Upper lobe of right lung (tissue), 1 donor: ENCODE data around the gene SLC35D3. TPM values are rescaled to one million over a fixed set of nuclear protein-coding genes. Genes with fewer than 3 reads are reported as not detected.
"Not testable (repeated sequence)": the region's sequence is repeated elsewhere in the genome, so short reads cannot be mapped to it uniquely, and the experiment has no call there.

Source experiments
- ATAC-seq: fragments of 200-7000 bp; cut with Tn5 transposase; one replicate; pipeline ENCODE4 v1.9.1; 2020; ENCODE audit warnings: mild to moderate bottlenecking, moderate library complexity
- DNase-seq: peaks from one replicate; pipeline ENCODE4 v3.0.0-alpha.2; 2020
- H3K27ac ChIP-seq: fragments of 200-600 bp; one replicate; pipeline ENCODE4 v1.8.0; 2022
- H3K27me3 ChIP-seq: fragments of 200-600 bp; one replicate; pipeline ENCODE4 v1.8.0; 2022; ENCODE audit warnings: mild to moderate bottlenecking
- H3K36me3 ChIP-seq: fragments of 200-600 bp; one replicate; pipeline ENCODE4 v1.8.0; 2022
- H3K4me1 ChIP-seq: fragments of 200-600 bp; one replicate; pipeline ENCODE4 v1.8.0; 2022
- H3K4me3 ChIP-seq: fragments of 200-600 bp; one replicate; pipeline ENCODE4 v1.8.0; 2022; ENCODE audit warnings: mild to moderate bottlenecking
- H3K9me3 ChIP-seq: fragments of 200-600 bp; one replicate; pipeline ENCODE4 v1.8.0; 2022
- intact Hi-C: fragments of 100-400 bp; cut with DNase I; formaldehyde crosslinking; loops from one replicate; pipeline ENCODE4 v1.11.0; 2022
- total RNA-seq: library from RNA; stranded (reverse); fragmentation: NEBNext Ultra II Directional; extraction: Animal tissue kit (Norgen Biotek cat#: 25700); gene quantifications from one replicate; pipeline ENCODE4 v1.2.1, GENCODE V29; 2021
- TF ChIP-seq, protein P1 (sequence below): fragments of 200-600 bp; IDR thresholded peaks from one replicate; pipeline ENCODE4 v1.8.0; 2022; ENCODE audit warnings: antibody characterized with exemption
- donor health status: DM: no; HTN: yes; CAD: no; lungs with severe emphysema.

Gene SLC35D3
- total RNA-seq, 1 donor from 2014 or later, result not detected

- TF ChIP-seq, protein P1, sequence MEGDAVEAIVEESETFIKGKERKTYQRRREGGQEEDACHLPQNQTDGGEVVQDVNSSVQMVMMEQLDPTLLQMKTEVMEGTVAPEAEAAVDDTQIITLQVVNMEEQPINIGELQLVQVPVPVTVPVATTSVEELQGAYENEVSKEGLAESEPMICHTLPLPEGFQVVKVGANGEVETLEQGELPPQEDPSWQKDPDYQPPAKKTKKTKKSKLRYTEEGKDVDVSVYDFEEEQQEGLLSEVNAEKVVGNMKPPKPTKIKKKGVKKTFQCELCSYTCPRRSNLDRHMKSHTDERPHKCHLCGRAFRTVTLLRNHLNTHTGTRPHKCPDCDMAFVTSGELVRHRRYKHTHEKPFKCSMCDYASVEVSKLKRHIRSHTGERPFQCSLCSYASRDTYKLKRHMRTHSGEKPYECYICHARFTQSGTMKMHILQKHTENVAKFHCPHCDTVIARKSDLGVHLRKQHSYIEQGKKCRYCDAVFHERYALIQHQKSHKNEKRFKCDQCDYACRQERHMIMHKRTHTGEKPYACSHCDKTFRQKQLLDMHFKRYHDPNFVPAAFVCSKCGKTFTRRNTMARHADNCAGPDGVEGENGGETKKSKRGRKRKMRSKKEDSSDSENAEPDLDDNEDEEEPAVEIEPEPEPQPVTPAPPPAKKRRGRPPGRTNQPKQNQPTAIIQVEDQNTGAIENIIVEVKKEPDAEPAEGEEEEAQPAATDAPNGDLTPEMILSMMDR, result no peak
These were observed 26.2 kb upstream of the SLC35D3 start for GRCh38 chr6:136895901-136896300.

GRCh38 chr6:136897071-136897470 lies 25.0 kb upstream of the SLC35D3 start:
- H3K27ac ChIP-seq, result no peak overlapping the region
- no peaks in the 10 kb centered on the region for H3K36me3 ChIP-seq
- ATAC-seq (no peak), DNase-seq (no peak)
- H3K4me3 ChIP-seq, result no peak overlapping the region
- H3K9me3 ChIP-seq, result no peaks in the 10 kb centered on the region
- no peaks in the 10 kb centered on the region for H3K4me1 ChIP-seq
- intact Hi-C loops, result no loop called here
- TF ChIP-seq, protein P1, result no peak
- no peaks in the 10 kb centered on the region for H3K27me3 ChIP-seq

More at GRCh38 chr6:136895901-136896300, 26.2 kb upstream of the SLC35D3 start:
- Histone ChIP-seq H3K4me3 (no peak overlapping the region), H3K9me3 (no peaks in the 10 kb centered on the region), H3K36me3 (no peaks in the 10 kb centered on the region), H3K27me3 (no peaks in the 10 kb centered on the region), H3K27ac (no peak overlapping the region), H3K4me1 (no peaks in the 10 kb centered on the region)
- ATAC-seq (no peak), DNase-seq (no peak)
- intact Hi-C loops, result no loop called here

DNA sequence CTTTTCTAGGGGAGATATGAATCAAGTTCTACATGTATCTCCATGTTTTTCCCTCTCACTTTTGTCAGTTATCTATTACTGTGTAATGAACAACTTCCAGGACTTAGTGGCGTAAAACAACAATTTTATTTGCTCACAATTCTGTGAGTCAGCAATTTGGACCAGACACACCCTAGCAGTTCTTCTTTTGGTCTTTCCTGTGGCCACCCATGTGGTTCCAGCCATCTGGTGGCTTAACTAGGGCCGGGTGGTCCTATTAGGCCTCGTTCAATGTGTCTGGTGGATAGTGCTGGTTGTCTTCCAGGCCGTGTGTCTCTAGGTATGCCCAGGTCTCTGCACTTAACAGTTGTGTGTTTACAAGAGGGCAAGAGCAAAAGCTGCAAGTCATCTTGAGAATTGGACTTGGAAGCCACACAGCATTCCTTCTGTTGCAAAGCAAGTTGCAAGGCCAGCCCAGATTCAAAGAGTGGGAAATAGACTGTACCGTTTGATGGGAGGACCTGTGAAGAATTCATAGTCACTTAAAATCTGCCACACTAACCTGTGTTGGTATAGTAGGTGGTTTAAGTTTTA lies 20.8 kb upstream of the SLC35D3 start:
- peak; percentile 36 for ATAC-seq
- intact Hi-C loops, result no loop called here
- Histone ChIP-seq H3K27me3 (no peaks in the 10 kb centered on the region), H3K4me3 (no peak overlapping the region), H3K9me3 (no peaks in the 10 kb centered on the region), H3K27ac (no peak overlapping the region), H3K36me3 (peaks cover 20% of the 10 kb centered on the region), H3K4me1 (no peaks in the 10 kb centered on the region)
- TF ChIP-seq, protein P1, result no peak
- DNase-seq, result no peak

DNA sequence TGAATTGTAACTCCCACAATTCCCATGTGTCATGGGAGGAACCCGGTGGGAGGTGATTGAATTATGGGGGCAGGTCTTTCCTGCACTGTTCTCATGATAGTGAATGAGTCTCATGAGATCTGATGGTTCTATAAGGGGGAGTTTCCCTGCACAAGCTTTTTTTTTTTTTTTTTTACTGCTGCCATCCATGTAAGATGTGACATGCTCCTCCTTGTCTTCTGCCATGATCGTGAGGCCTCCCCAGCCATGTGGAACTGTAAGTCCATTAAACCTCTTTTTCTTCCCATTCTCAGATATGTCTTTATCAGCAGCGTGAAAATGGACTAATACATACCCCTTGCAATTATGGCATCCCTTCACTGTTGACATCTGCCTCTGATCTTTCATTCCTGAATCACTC lies 17.6 kb upstream of the SLC35D3 start:
- H3K27me3 ChIP-seq, intact Hi-C loops, H3K4me1 ChIP-seq, H3K27ac ChIP-seq, H3K9me3 ChIP-seq, H3K4me3 ChIP-seq, ATAC-seq, DNase-seq: not testable (repeated sequence)
- H3K36me3 ChIP-seq, result peaks cover 20% of the 10 kb centered on the region

- intact Hi-C loops, result no loop called here
- TF ChIP-seq, protein P1, result no peak
- DNase-seq (no peak), ATAC-seq (no peak)
- H3K4me1 ChIP-seq, result peaks cover under 1% of the 10 kb centered on the region
- no peak overlapping the region for H3K4me3 ChIP-seq
- peaks cover 6% of the 10 kb centered on the region for H3K36me3 ChIP-seq
- H3K27ac ChIP-seq, result no peak overlapping the region
- peaks cover 19% of the 10 kb centered on the region for H3K27me3 ChIP-seq
- no peaks in the 10 kb centered on the region for H3K9me3 ChIP-seq
These were observed 7.2 kb upstream of the SLC35D3 start for GRCh38 chr6:136914947-136915346.

GRCh38 chr6:136918706-136919105 lies 3.4 kb upstream of the SLC35D3 start:
- TF ChIP-seq, protein P1, result no peak

More at GRCh38 chr6:136918706-136919105, 3.4 kb upstream of the SLC35D3 start:
- Histone ChIP-seq H3K27me3 (peaks cover 57% of the 10 kb centered on the region), H3K36me3 (peaks cover 6% of the 10 kb centered on the region), H3K27ac (no peak overlapping the region), H3K4me1 (peaks cover 28% of the 10 kb centered on the region), H3K4me3 (no peak overlapping the region), H3K9me3 (no peaks in the 10 kb centered on the region)
- no peak for ATAC-seq
- intact Hi-C loops, result no loop called here
- no peak for DNase-seq
